Spleen (tissue), 11 donors: ENCODE measurements around the gene CLC. TPM values are rescaled to one million over a fixed set of nuclear protein-coding genes. Genes with fewer than 3 reads are reported as not detected.
"Not testable (repeated sequence)": the region's sequence is repeated elsewhere in the genome, so short reads cannot be mapped to it uniquely, and the experiment has no call there.

Source experiments
- DNase-seq: peaks from one replicate; pipeline ENCODE4 v3.0.0-alpha.2; 2020
- H3K27ac ChIP-seq, 8 donors: fragments of 200-600 bp; sonication (generic) in 7 of 8; 1 replicate in 4 of 8; 2 replicates in 4 of 8; pipeline versions ENCODE4 v1.5.0 to v1.8.0; 2016 to 2021; ENCODE audit warnings: inconsistent platforms in 4 of 8, mild to moderate bottlenecking in 4 of 8, moderate library complexity in 1 of 8
- H3K27me3 ChIP-seq, 7 donors: fragments of 200-600 bp; sonication (generic) in 6 of 7; replicated peaks in 1 of 7; 1 replicate in 4 of 7; 2 replicates in 3 of 7; pipeline versions ENCODE4 v1.5.0 to v1.8.0; 2016 to 2021; ENCODE audit warnings: inconsistent platforms in 3 of 7, mild to moderate bottlenecking in 1 of 7
- H3K36me3 ChIP-seq, 6 donors: fragments of 200-600 bp; sonication (generic) in 5 of 6; 1 replicate in 4 of 6; 2 replicates in 2 of 6; pipeline versions ENCODE4 v1.5.0 to v1.8.0; 2016 to 2021; ENCODE audit warnings: inconsistent platforms in 2 of 6
- H3K4me1 ChIP-seq, 6 donors: fragments of 200-600 bp; sonication (generic) in 5 of 6; 1 replicate in 3 of 6; 2 replicates in 3 of 6; pipeline versions ENCODE4 v1.5.0 to v1.8.0; 2016 to 2021; ENCODE audit warnings: inconsistent platforms in 3 of 6
- H3K4me3 ChIP-seq, 8 donors: fragments of 200-600 bp; sonication (generic) in 7 of 8; 1 replicate in 4 of 8; 2 replicates in 4 of 8; pipeline versions ENCODE4 v1.5.0 to v1.8.0; 2016 to 2021; ENCODE audit warnings: inconsistent platforms in 4 of 8, mild to moderate bottlenecking in 4 of 8, moderate library complexity in 2 of 8
- H3K9me3 ChIP-seq, 8 donors: fragments of 200-600 bp; sonication (generic) in 7 of 8; 1 replicate in 4 of 8; 2 replicates in 4 of 8; pipeline versions ENCODE4 v1.5.0 to v1.8.0; 2016 to 2021; ENCODE audit warnings: inconsistent platforms in 4 of 8
- POLR2A ChIP-seq, 3 donors: fragments of 450-650 bp; IDR thresholded peaks; one replicate each; pipeline ENCODE4 v1.5.1; 2017; ENCODE audit warnings: antibody characterized with exemption in 3 of 3, mild to moderate bottlenecking in 1 of 3
- POLR2AphosphoS5 ChIP-seq, 3 donors: sonication (generic); formaldehyde crosslinking; IDR thresholded peaks; one replicate each; pipeline ENCODE4 v1.5.1; 2017; ENCODE audit warnings: antibody characterized with exemption in 3 of 3
- WGBS, 5 donors: extraction: QIAGEN DNeasy Blood & Tissue Kit in 3 of 5; methylation state at CpG; one replicate each; pipeline versions ENCODE4 v1.1.5 to v1.1.7; 2013 to 2018; 5-methylcytosine and 5-hydroxymethylcytosine counted together
- intact Hi-C: fragments of 100-400 bp; cut with DNase I; formaldehyde crosslinking; loops from one replicate; pipeline ENCODE4 v1.15.0; 2023; ENCODE audit warnings: low total_unique reads
- polyA plus RNA-seq, 3 donors: library from polyadenylated mRNA; stranded (reverse); fragments of 200-250 nt; gene quantifications; one replicate each; pipeline ENCODE4 v1.2.1, GENCODE V29; 2013
- total RNA-seq, 7 donors: library from RNA; depleted of rRNA in 3 of 7; stranded (reverse); fragments of >200 nt in 3 of 7; fragmentation: NEBNext Ultra II Directional in 4 of 7; extraction: Animal tissue kit (Norgen Biotek cat#: 25700) in 4 of 7; gene quantifications; one replicate each; pipeline versions ENCODE4 v1.1.0 to v1.2.1, GENCODE V29; 2016 to 2021
- TF ChIP-seq, protein P1 (sequence below), 11 experiments: fragments of 200-600 bp in 7 of 11; fragments of 450-650 bp in 4 of 11; sonication (generic) in 4 of 11; IDR thresholded peaks in 8 of 11; conservative IDR thresholded peaks in 3 of 11; 1 replicate in 7 of 11; 2 replicates in 4 of 11; pipeline versions ENCODE4 v1.4.0 to v1.8.0; 2016 to 2021; ENCODE audit warnings: antibody characterized with exemption in 11 of 11, inconsistent platforms in 4 of 11, mild to moderate bottlenecking in 1 of 11
- donor health status: healthy with polysubstance abuse.
- donor health status: DM: no; HTN: no; CAD: no; lungs with moderate emphysema.
- donor health status: DM: no; HTN: no; CAD: no.
- donor health status: Bipolar disorder and iron deficiency.
- donor health status: healthy.
- donor health status: DM: no; HTN: no; CAD: no.
- donor health status: DM: yes; HTN: yes; CAD: no.

CLC gene
- total and polyA plus RNA-seq, 10 donors, result 2.7 to 20.1 (median 6.2) TPM; not detected in 1

DNA sequence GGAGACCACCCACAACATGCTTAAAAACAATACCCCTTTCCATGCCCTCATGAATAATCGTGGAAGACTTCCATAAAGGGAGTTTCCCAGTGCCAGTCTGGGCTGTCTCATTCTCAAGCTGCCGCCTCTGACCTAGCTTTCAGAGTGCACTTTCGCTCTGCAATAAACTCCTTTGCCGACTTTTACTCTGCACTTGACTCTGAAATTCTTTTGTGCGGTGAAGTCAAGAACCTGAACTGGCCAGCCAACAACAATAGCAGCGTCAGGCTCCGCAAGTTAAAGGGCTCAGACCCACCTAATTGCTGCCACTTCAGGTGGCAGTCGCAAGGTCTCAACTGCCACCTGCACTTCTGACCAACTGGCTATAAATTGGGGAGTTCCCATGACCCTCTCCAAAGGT is 30.5 kb upstream of the CLC start:
- no peak for DNase-seq
- no peak overlapping the region for H3K27ac ChIP-seq
- 72 to 78% (median 74%) methylated on average over 8 of the region's 8 CpGs for WGBS, 5 donors
- H3K4me3 ChIP-seq, result no peak overlapping the region
- H3K27me3 ChIP-seq, result peaks cover 0 to 43% (median 0%) of the 10 kb centered on the region in 7 donors
- peaks cover 0 to 12% (median 8%) of the 10 kb centered on the region in 8 donors for H3K9me3 ChIP-seq
- no peaks in the 10 kb centered on the region for H3K4me1 ChIP-seq
- TF ChIP-seq POLR2A (IDR thresholded peaks at IDR 0.05), result no peak
- no peak for TF ChIP-seq POLR2AphosphoS5 (IDR thresholded peaks at IDR 0.05)
- TF ChIP-seq, protein P1, sequence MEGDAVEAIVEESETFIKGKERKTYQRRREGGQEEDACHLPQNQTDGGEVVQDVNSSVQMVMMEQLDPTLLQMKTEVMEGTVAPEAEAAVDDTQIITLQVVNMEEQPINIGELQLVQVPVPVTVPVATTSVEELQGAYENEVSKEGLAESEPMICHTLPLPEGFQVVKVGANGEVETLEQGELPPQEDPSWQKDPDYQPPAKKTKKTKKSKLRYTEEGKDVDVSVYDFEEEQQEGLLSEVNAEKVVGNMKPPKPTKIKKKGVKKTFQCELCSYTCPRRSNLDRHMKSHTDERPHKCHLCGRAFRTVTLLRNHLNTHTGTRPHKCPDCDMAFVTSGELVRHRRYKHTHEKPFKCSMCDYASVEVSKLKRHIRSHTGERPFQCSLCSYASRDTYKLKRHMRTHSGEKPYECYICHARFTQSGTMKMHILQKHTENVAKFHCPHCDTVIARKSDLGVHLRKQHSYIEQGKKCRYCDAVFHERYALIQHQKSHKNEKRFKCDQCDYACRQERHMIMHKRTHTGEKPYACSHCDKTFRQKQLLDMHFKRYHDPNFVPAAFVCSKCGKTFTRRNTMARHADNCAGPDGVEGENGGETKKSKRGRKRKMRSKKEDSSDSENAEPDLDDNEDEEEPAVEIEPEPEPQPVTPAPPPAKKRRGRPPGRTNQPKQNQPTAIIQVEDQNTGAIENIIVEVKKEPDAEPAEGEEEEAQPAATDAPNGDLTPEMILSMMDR (IDR thresholded peaks at IDR 0.05 in 8 of 11, conservative IDR thresholded peaks at IDR 0.05 in 3 of 11), result no peak
- no peaks in the 10 kb centered on the region for H3K36me3 ChIP-seq
- intact Hi-C loops, result loop anchor here (5.0 to 10.0 kb wide), 2 partner anchors 74 to 214 kb away; no protein-coding TSS in a partner anchor

DNA sequence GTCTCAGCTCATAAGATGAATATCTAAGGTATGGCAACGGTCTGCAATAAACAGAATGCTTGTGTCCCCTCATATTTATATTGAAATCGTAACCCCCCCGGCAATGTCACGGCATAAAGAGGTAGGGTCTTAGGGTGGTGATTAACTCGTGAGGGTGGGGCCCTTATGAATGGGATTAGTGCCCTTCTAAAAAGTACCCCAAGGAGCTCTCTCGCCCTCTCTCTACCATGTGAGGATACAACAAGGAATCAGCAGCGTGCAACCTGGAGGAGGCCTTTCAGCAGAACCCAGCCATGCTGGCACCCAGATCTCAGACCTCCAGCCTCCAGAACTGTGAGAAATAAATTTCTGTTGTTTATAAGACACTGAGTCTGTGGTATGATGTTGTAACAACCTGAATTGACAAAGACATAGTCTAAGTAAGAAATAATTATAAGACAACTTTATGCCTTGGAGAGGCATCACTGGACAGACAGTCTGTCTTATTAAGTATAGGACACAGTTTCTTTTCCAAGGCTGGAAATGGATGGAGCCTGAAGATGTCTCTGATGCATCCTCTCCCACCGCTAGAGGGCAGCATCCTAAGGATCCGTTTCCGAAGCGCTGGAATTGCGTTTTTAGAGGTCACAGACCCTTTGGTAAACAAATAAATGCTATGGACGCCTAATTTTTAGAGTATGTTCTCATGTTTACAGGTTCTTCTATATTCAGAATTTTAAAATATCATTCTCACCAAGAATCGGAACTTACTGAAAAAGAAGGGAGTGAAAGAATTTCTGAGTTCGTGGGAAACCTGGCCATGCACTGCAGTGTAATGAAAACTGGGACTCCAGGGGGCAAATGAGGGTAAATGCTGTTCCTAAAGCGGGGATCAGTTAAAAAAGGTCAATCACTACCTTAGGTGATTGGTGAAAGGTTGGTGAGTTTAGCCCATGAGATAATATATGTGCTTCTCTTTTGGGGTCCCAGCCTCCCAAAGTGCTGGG is 27.6 kb upstream of the CLC start:
- H3K36me3 ChIP-seq, result no peaks in the 10 kb centered on the region
- intact Hi-C loops, result loop anchor here (5.0 to 10.0 kb wide), 2 partner anchors 77 to 211 kb away; no protein-coding TSS in a partner anchor
- peaks cover 0 to 12% (median 8%) of the 10 kb centered on the region in 8 donors for H3K9me3 ChIP-seq
- DNase-seq, result no peak
- no peak overlapping the region for H3K27ac ChIP-seq
- H3K27me3 ChIP-seq, result peaks cover 0 to 35% (median 0%) of the 10 kb centered on the region in 7 donors
- no peaks in the 10 kb centered on the region for H3K4me1 ChIP-seq
- H3K4me3 ChIP-seq, result no peak overlapping the region
- 43 to 49% (median 46%) methylated on average over 16 of the region's 16 CpGs for WGBS, 5 donors
- no peak for TF ChIP-seq POLR2AphosphoS5 (IDR thresholded peaks at IDR 0.05)
- no peak for TF ChIP-seq POLR2A (IDR thresholded peaks at IDR 0.05)
- TF ChIP-seq, protein P1 (IDR thresholded peaks at IDR 0.05 in 8 of 11, conservative IDR thresholded peaks at IDR 0.05 in 3 of 11), result peak in 9 of 11 experiments; percentile 46 to 79 (median 72)

DNA sequence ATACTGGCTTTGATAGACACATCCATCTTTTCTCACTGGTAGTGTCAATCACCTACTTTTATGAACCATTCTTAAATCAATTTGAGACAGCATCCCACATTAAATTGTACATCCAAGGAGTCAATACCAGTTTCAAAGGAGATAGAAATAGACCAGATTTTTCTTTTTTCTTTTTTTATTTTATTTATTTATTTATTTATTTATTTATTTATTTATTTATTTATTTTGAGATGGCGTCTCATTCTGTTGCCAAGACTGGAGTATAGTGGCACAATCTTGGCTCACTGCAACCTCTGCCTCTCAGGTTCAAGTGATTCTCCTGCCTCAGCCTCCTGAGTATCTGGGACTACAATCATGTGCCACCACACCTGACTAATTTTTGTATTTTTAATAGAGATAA is 24.0 kb upstream of the CLC start:
- peaks cover 0 to 45% (median 9%) of the 10 kb centered on the region in 7 donors for H3K27me3 ChIP-seq
- intact Hi-C loops, result loop anchor here (10.0 kb wide), 1 partner anchor 207 kb away; no protein-coding TSS in a partner anchor

GRCh38 chr19:39759457-39760184 is 21.8 kb upstream of the CLC start:
- intact Hi-C loops, result loop anchor here (10.0 kb wide), 1 partner anchor 205 kb away; no protein-coding TSS in a partner anchor
- Histone ChIP-seq H3K27me3 (peaks cover 0 to 51% (median 9%) of the 10 kb centered on the region in 7 donors), H3K4me3 (no peak overlapping the region), H3K36me3 (no peaks in the 10 kb centered on the region), H3K27ac (no peak overlapping the region), H3K9me3 (peaks cover 0 to 2% (median 0%) of the 10 kb centered on the region in 8 donors), H3K4me1 (no peaks in the 10 kb centered on the region)
- no peak for DNase-seq
- 41 to 50% (median 46%) methylated on average over 4 of the region's 4 CpGs for WGBS, 5 donors
- TF ChIP-seq POLR2A (IDR thresholded peaks at IDR 0.05), result no peak
- no peak for TF ChIP-seq POLR2AphosphoS5 (IDR thresholded peaks at IDR 0.05)
- TF ChIP-seq, protein P1 (IDR thresholded peaks at IDR 0.05 in 8 of 11, conservative IDR thresholded peaks at IDR 0.05 in 3 of 11), result no peak

More for the DNA sequence above, 24.0 kb upstream of the CLC start:
- peaks cover 0 to 12% (median 8%) of the 10 kb centered on the region in 8 donors for H3K9me3 ChIP-seq
- H3K4me3 ChIP-seq, H3K36me3 ChIP-seq, H3K4me1 ChIP-seq, DNase-seq, H3K27ac ChIP-seq: not testable (repeated sequence)
- WGBS, 5 donors, result 91 to 97% (median 92%) methylated on average over 1 of the region's 1 CpG
